LoVo (cell line): ENCODE measurements around the gene NDRG4.

Experiments used
- DNase-seq: peaks from one replicate; pipeline ENCODE4 v3.0.0-alpha.2; 2016; ENCODE audit warnings: low spot score

The NDRG4 gene

GRCh38 chr16:58495521-58496331 is 4.2 kb upstream of the NDRG4 start:
- no peak for DNase-seq

- DNase-seq = no peak
These were observed 2.5 kb upstream of the NDRG4 start for GRCh38 chr16:58497468-58497867.

- no peak for DNase-seq
These were observed 2.0 kb upstream of the NDRG4 start for GRCh38 chr16:58497935-58498334.

- no peak for DNase-seq
These were observed 1.4 kb upstream of the NDRG4 start for GRCh38 chr16:58498341-58499091.

GRCh38 chr16:58499092-58499511 is 841 bp upstream of the NDRG4 start:
- DNase-seq = no peak

GRCh38 chr16:58500430-58501241 is 693 bp downstream of the NDRG4 start:
- no peak for DNase-seq

GRCh38 chr16:58501242-58502131 is 1.5 kb downstream of the NDRG4 start:
- DNase-seq = no peak

GRCh38 chr16:58502217-58502921 is 2.4 kb downstream of the NDRG4 start:
- no peak for DNase-seq

- no peak for DNase-seq
These were observed 3.4 kb downstream of the NDRG4 start for GRCh38 chr16:58503166-58503862.

GRCh38 chr16:58503863-58504688 is 4.1 kb downstream of the NDRG4 start:
- DNase-seq = no peak

- no peak for DNase-seq
These were observed 6.6 kb downstream of the NDRG4 start for GRCh38 chr16:58506241-58507194.

- DNase-seq = no peak
These were observed 7.4 kb downstream of the NDRG4 start for GRCh38 chr16:58507195-58507962.

- no peak for DNase-seq
These were observed 8.2 kb downstream of the NDRG4 start for GRCh38 chr16:58507963-58508670.

GRCh38 chr16:58508671-58509251 is 8.8 kb downstream of the NDRG4 start:
- DNase-seq = no peak

GRCh38 chr16:58509256-58510096 is 9.5 kb downstream of the NDRG4 start:
- DNase-seq = no peak
